Measurements from ENCODE around the gene PRR7.

PRR7 gene

GRCh38 chr5:177458912-177459350, 12.3 kb downstream of the PRR7 start:
- TF ChIP-seq YY1 (IDR thresholded peaks at IDR 0.05; ENCODE audit: low read depth): no peak
- no peak for TF ChIP-seq FOXM1 (IDR thresholded peaks at IDR 0.05; ENCODE audit: borderline replicate concordance, low read depth)
- no peak for TF ChIP-seq ZBTB7A (IDR thresholded peaks at IDR 0.05; ENCODE audit: low read depth)
- TF ChIP-seq EGR1 (IDR thresholded peaks at IDR 0.05): no peak
- no peak for TF ChIP-seq CEBPB (IDR thresholded peaks at IDR 0.05)
- TF ChIP-seq, protein P1, sequence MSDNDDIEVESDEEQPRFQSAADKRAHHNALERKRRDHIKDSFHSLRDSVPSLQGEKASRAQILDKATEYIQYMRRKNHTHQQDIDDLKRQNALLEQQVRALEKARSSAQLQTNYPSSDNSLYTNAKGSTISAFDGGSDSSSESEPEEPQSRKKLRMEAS (IDR thresholded peaks at IDR 0.05): no peak
- no peak for TF ChIP-seq EP300 (IDR thresholded peaks at IDR 0.05; ENCODE audit: borderline replicate concordance)
- no peak for TF ChIP-seq USF1 (IDR thresholded peaks at IDR 0.05)
- TF ChIP-seq NFIC (IDR thresholded peaks at IDR 0.05): no peak
- TF ChIP-seq TEAD4 (IDR thresholded peaks at IDR 0.05): no peak
- no peak for TF ChIP-seq CREB1 (IDR thresholded peaks at IDR 0.05; ENCODE audit: low read depth)
- no peak for TF ChIP-seq TAF1 (IDR thresholded peaks at IDR 0.05; ENCODE audit: low read depth)
- TF ChIP-seq TCF12 (IDR thresholded peaks at IDR 0.05; ENCODE audit: low read depth): no peak

GRCh38 chr5:177459357-177459756, 12.7 kb downstream of the PRR7 start:
- TF ChIP-seq REST (IDR thresholded peaks at IDR 0.05; ENCODE audit: low read depth) (no peak), CREB1 (IDR thresholded peaks at IDR 0.05; ENCODE audit: low read depth) (no peak), RAD21 (IDR thresholded peaks at IDR 0.05; ENCODE audit: low read depth) (no peak), USF1 (IDR thresholded peaks at IDR 0.05) (no peak), CEBPB (IDR thresholded peaks at IDR 0.05) (no peak), TCF12 (IDR thresholded peaks at IDR 0.05; ENCODE audit: low read depth) (no peak), ZBTB7A (IDR thresholded peaks at IDR 0.05; ENCODE audit: low read depth) (no peak), NFIC (IDR thresholded peaks at IDR 0.05) (no peak), EP300 (IDR thresholded peaks at IDR 0.05; ENCODE audit: borderline replicate concordance) (no peak), YY1 (IDR thresholded peaks at IDR 0.05; ENCODE audit: low read depth) (no peak), TEAD4 (IDR thresholded peaks at IDR 0.05) (no peak)
- TF ChIP-seq, protein P1 (IDR thresholded peaks at IDR 0.05): no peak

DNA sequence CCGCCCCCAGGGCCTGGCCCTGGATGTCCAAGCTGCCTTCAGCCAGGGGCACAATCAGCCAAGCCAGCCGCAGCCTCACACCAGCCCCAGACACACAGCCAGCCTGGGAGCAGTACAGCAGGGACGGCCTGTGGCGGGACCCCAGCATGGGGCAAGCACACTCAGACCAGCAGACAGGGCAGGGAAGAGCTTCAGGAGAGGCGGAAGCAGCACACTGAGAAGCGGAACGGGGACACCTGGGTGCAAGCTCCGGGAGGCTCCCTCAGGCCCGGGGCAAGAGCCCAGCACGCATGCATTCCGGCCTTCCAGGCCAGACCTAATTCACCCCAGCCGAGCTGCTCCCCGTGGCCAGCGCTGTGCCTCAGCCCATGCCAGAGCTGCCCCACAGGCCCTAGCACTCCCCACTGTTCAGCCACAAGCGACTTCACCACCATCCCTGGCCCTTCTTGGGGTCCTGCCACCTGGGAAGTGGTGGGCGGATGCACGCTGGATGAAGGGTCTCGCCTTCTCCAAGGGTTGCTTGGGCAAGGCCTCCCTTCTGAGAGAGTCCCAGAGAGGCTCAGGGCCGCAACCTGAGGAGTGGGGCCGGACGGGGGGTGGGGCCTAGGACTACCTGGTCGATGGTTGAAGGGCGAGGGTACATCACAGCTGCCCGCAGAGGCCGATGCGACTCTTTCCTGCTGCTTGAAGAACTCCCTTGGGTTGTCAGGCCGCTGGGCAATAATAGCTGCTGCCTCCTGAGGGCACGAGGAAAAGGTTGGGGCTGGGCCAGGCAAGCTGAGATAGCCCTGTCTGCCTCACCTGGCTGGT, 13.4 kb downstream of the PRR7 start:
- TF ChIP-seq TAF1 (IDR thresholded peaks at IDR 0.05; ENCODE audit: low read depth) (no peak), ZBTB7A (IDR thresholded peaks at IDR 0.05; ENCODE audit: low read depth) (no peak), USF1 (IDR thresholded peaks at IDR 0.05) (no peak), TCF12 (IDR thresholded peaks at IDR 0.05; ENCODE audit: low read depth) (no peak), TEAD4 (IDR thresholded peaks at IDR 0.05) (no peak), EP300 (IDR thresholded peaks at IDR 0.05; ENCODE audit: borderline replicate concordance) (no peak), RAD21 (IDR thresholded peaks at IDR 0.05; ENCODE audit: low read depth) (no peak), FOXM1 (IDR thresholded peaks at IDR 0.05; ENCODE audit: borderline replicate concordance, low read depth) (no peak), CEBPB (IDR thresholded peaks at IDR 0.05) (no peak), EGR1 (IDR thresholded peaks at IDR 0.05) (no peak), REST (IDR thresholded peaks at IDR 0.05; ENCODE audit: low read depth) (no peak), CREB1 (IDR thresholded peaks at IDR 0.05; ENCODE audit: low read depth) (no peak), YY1 (IDR thresholded peaks at IDR 0.05; ENCODE audit: low read depth) (no peak), NFIC (IDR thresholded peaks at IDR 0.05) (no peak)
- TF ChIP-seq, protein P1 (IDR thresholded peaks at IDR 0.05): no peak

GRCh38 chr5:177462021-177462670, 15.5 kb downstream of the PRR7 start:
- TF ChIP-seq YY1 (IDR thresholded peaks at IDR 0.05; ENCODE audit: low read depth): no peak
- TF ChIP-seq EGR1 (IDR thresholded peaks at IDR 0.05): no peak
- no peak for TF ChIP-seq CEBPB (IDR thresholded peaks at IDR 0.05)
- TF ChIP-seq REST (IDR thresholded peaks at IDR 0.05; ENCODE audit: low read depth): no peak
- no peak for TF ChIP-seq NFIC (IDR thresholded peaks at IDR 0.05)
- no peak for TF ChIP-seq CREB1 (IDR thresholded peaks at IDR 0.05; ENCODE audit: low read depth)
- TF ChIP-seq ZBTB7A (IDR thresholded peaks at IDR 0.05; ENCODE audit: low read depth): no peak
- TF ChIP-seq, protein P1 (IDR thresholded peaks at IDR 0.05): no peak
- no peak for TF ChIP-seq RAD21 (IDR thresholded peaks at IDR 0.05; ENCODE audit: low read depth)
- no peak for TF ChIP-seq TCF12 (IDR thresholded peaks at IDR 0.05; ENCODE audit: low read depth)
- no peak for TF ChIP-seq TAF1 (IDR thresholded peaks at IDR 0.05; ENCODE audit: low read depth)
- no peak for TF ChIP-seq FOXM1 (IDR thresholded peaks at IDR 0.05; ENCODE audit: borderline replicate concordance, low read depth)
- no peak for TF ChIP-seq TEAD4 (IDR thresholded peaks at IDR 0.05)
- no peak for TF ChIP-seq EP300 (IDR thresholded peaks at IDR 0.05; ENCODE audit: borderline replicate concordance)
- TF ChIP-seq USF1 (IDR thresholded peaks at IDR 0.05): no peak

Measured in Ishikawa (cell line).